ENCODE data around the gene EDNRA.

The EDNRA gene

DNA sequence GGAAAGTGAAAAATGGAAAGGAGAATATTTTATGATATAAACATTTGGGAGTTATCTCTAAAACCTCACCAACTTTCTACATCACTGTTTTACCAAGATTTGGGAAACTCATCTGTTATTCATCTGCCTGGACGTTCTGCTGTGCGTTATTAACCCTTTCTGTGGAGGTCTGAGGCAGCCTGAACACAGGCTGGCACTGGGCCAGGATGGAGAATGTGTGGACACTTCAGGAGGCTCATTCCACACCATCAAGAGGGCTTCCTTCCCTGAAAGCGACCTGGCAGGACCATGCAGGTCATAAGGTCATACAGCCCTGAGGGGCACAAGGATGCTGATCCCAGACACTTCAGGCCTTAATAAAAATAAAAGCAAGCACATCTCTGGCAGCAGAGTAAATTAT lies 105.1 kb downstream of the EDNRA start:
- TF ChIP-seq TAF1 (IDR thresholded peaks at IDR 0.05; ENCODE audit: borderline replicate concordance, insufficient read depth, low read length), result no peak
- TF ChIP-seq FOXP2 (optimal IDR thresholded peaks at IDR 0.05; ENCODE audit: borderline replicate concordance, extremely low read depth, extremely low read length, insufficient read depth), result no peak
- no peak for TF ChIP-seq SIN3A (IDR thresholded peaks at IDR 0.05; ENCODE audit: borderline replicate concordance, insufficient read depth, low read length)
- TF ChIP-seq, protein P1, sequence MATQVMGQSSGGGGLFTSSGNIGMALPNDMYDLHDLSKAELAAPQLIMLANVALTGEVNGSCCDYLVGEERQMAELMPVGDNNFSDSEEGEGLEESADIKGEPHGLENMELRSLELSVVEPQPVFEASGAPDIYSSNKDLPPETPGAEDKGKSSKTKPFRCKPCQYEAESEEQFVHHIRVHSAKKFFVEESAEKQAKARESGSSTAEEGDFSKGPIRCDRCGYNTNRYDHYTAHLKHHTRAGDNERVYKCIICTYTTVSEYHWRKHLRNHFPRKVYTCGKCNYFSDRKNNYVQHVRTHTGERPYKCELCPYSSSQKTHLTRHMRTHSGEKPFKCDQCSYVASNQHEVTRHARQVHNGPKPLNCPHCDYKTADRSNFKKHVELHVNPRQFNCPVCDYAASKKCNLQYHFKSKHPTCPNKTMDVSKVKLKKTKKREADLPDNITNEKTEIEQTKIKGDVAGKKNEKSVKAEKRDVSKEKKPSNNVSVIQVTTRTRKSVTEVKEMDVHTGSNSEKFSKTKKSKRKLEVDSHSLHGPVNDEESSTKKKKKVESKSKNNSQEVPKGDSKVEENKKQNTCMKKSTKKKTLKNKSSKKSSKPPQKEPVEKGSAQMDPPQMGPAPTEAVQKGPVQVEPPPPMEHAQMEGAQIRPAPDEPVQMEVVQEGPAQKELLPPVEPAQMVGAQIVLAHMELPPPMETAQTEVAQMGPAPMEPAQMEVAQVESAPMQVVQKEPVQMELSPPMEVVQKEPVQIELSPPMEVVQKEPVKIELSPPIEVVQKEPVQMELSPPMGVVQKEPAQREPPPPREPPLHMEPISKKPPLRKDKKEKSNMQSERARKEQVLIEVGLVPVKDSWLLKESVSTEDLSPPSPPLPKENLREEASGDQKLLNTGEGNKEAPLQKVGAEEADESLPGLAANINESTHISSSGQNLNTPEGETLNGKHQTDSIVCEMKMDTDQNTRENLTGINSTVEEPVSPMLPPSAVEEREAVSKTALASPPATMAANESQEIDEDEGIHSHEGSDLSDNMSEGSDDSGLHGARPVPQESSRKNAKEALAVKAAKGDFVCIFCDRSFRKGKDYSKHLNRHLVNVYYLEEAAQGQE (IDR thresholded peaks at IDR 0.05; ENCODE audit: insufficient read depth in 1 of 2, low read depth in 2 of 2, low read length in 2 of 2), result no peak
- TF ChIP-seq POLR2AphosphoS5 (IDR thresholded peaks at IDR 0.05; ENCODE audit: low read depth, low read length), result no peak

DNA sequence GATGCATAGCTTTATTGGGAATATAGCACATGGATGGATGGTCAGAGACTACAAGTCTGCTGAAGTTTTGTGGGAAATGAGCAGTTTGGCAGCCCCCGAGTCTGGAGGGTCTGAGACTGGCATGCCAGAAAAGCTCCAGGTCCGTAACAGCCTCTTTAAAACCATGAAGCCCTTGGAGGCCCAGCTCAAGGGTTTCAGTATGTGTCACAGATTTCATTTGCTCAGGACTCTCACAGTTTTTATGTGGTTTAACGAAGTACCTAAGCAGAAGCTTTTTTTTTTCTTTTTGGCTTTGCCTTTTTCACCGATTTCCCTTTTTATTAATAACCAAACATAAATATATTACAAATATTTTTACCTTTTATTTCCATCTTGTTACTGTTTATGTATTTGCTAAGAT lies 105.7 kb downstream of the EDNRA start:
- TF ChIP-seq TAF1 (IDR thresholded peaks at IDR 0.05; ENCODE audit: borderline replicate concordance, insufficient read depth, low read length) (no peak), FOXP2 (optimal IDR thresholded peaks at IDR 0.05; ENCODE audit: borderline replicate concordance, extremely low read depth, extremely low read length, insufficient read depth) (no peak), POLR2AphosphoS5 (IDR thresholded peaks at IDR 0.05; ENCODE audit: low read depth, low read length) (no peak), SIN3A (IDR thresholded peaks at IDR 0.05; ENCODE audit: borderline replicate concordance, insufficient read depth, low read length) (no peak)
- TF ChIP-seq, protein P1 (IDR thresholded peaks at IDR 0.05; ENCODE audit: insufficient read depth in 1 of 2, low read depth in 2 of 2, low read length in 2 of 2), result no peak

DNA sequence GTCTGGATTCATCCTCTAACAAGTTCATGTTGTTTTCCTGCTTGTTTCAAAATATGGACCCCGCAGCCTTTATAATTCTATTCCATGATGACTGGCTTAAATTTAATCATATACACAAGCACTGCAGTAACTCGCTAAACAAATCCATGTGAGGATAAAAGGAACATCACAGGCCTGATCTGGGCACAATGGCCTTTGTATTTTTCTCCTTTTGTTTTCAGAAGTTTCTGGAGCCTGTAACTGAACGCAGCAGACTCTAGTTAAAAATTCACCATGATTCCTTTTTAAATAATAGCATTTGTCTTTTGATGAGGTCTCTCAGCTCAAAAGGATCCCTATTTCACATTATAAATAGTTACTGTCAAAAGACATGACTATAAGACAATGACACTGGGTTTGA lies 106.1 kb downstream of the EDNRA start:
- TF ChIP-seq SIN3A (IDR thresholded peaks at IDR 0.05; ENCODE audit: borderline replicate concordance, insufficient read depth, low read length) (no peak), FOXP2 (optimal IDR thresholded peaks at IDR 0.05; ENCODE audit: borderline replicate concordance, extremely low read depth, extremely low read length, insufficient read depth) (no peak), POLR2AphosphoS5 (IDR thresholded peaks at IDR 0.05; ENCODE audit: low read depth, low read length) (no peak), TAF1 (IDR thresholded peaks at IDR 0.05; ENCODE audit: borderline replicate concordance, insufficient read depth, low read length) (no peak)
- TF ChIP-seq, protein P1 (IDR thresholded peaks at IDR 0.05; ENCODE audit: insufficient read depth in 1 of 2, low read depth in 2 of 2, low read length in 2 of 2), result no peak

DNA sequence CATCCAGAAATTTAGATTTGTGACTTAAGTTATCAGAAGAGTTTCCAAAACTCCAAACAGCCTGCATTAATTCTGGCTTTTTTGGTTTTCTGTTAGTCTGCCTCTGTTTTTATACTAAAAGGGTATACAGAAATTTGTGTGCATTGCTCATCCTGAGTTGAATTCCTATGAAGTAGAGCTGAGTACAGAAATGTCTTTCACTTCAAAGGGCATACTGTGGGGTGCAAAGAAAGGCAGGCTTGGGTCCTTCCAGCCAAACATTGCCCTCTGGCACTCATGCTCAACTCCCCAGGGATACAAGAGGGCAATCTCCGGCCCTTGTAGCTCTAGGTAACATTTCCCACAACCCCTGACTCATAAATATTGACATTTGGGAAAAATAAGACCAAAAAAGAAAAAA lies 108.7 kb downstream of the EDNRA start:
- TF ChIP-seq POLR2AphosphoS5 (IDR thresholded peaks at IDR 0.05; ENCODE audit: low read depth, low read length) (no peak), TAF1 (IDR thresholded peaks at IDR 0.05; ENCODE audit: borderline replicate concordance, insufficient read depth, low read length) (no peak), SIN3A (IDR thresholded peaks at IDR 0.05; ENCODE audit: borderline replicate concordance, insufficient read depth, low read length) (no peak), FOXP2 (optimal IDR thresholded peaks at IDR 0.05; ENCODE audit: borderline replicate concordance, extremely low read depth, extremely low read length, insufficient read depth) (no peak)
- TF ChIP-seq, protein P1 (IDR thresholded peaks at IDR 0.05; ENCODE audit: insufficient read depth in 1 of 2, low read depth in 2 of 2, low read length in 2 of 2), result no peak

All from PFSK-1 (cell line).